RWPE1 (cell line): ENCODE measurements around the gene SYCE1.

Source experiments
- CTCF ChIA-PET: fragments of 350-600 bp; sonication (Branson Sonifier 250); formaldehyde crosslinking; extraction: SDS; loops from one replicate; lab custom pipeline; 2021; lab: Yijun Ruan, JAX
- POLR2A ChIA-PET: fragments of 400-600 bp; formaldehyde crosslinking; extraction: SDS; loops from one replicate; lab custom pipeline; 2020; ENCODE audit warnings: antibody characterized with exemption; ENCODE audit not compliant: low non-redundant PET; lab: Yijun Ruan, JAX
- DNase-seq: peaks from one replicate; pipeline ENCODE4 v3.0.0; 2012; ENCODE audit warnings: low spot score
- H3K27ac ChIP-seq: fragments of 450-650 bp; 2 replicates; pipeline ENCODE4 v1.5.1; 2017
- CTCF ChIP-seq: fragments of 450-650 bp; conservative IDR thresholded peaks from 2 replicates; pipeline ENCODE4 v1.5.1; 2017; ENCODE audit warnings: low read depth, mild to moderate bottlenecking

Gene SYCE1

GRCh38 chr10:133568287-133568614 is 2.9 kb upstream of the SYCE1 start:
- POLR2A ChIA-PET: no interaction called here
- CTCF ChIA-PET: no interaction called here
- no peak for TF ChIP-seq CTCF
- DNase-seq: no peak
- no peak overlapping the region for H3K27ac ChIP-seq

- no peak for DNase-seq
- POLR2A ChIA-PET: no interaction called here
- TF ChIP-seq CTCF: no peak
- CTCF ChIA-PET: no interaction called here
- H3K27ac ChIP-seq: no peak overlapping the region
Measured at GRCh38 chr10:133567609-133568286, 2.4 kb upstream of the SYCE1 start.

GRCh38 chr10:133567119-133567518 is 1.7 kb upstream of the SYCE1 start:
- TF ChIP-seq CTCF: no peak
- H3K27ac ChIP-seq: no peak overlapping the region
- DNase-seq: no peak
- POLR2A ChIA-PET: no interaction called here
- CTCF ChIA-PET: no interaction called here

- H3K27ac ChIP-seq: no peak overlapping the region
- ChIA-PET POLR2A (no interaction called here), CTCF (no interaction called here)
- no peak for DNase-seq
- TF ChIP-seq CTCF: no peak
Measured at GRCh38 chr10:133564816-133565215, 567 bp downstream of the SYCE1 start.

GRCh38 chr10:133559216-133559615 is 6.2 kb downstream of the SYCE1 start:
- DNase-seq: no peak
- CTCF ChIA-PET: no interaction called here
- TF ChIP-seq CTCF: no peak

GRCh38 chr10:133557381-133557780 is 8.0 kb downstream of the SYCE1 start:
- DNase-seq: no peak
- TF ChIP-seq CTCF: no peak
- POLR2A ChIA-PET: no interaction called here
- no peak overlapping the region for H3K27ac ChIP-seq
- CTCF ChIA-PET: interaction anchor here (0.6 to 1.1 kb wide), 3 partner anchors 228 to 432 kb away, joined by 3 to 4 read pairs (median 3); no protein-coding TSS in a partner anchor

More at GRCh38 chr10:133559216-133559615, 6.2 kb downstream of the SYCE1 start:
- no peak overlapping the region for H3K27ac ChIP-seq
- POLR2A ChIA-PET: no interaction called here
